Gastroesophageal sphincter (tissue), 3 donors: Measurements from ENCODE around the gene RSRC2.
"Not testable (repeated sequence)": the region's sequence is repeated elsewhere in the genome, so short reads cannot be mapped to it uniquely, and the experiment has no call there.

Source experiments
- EP300 ChIP-seq: sonication (generic); formaldehyde crosslinking; IDR thresholded peaks from one replicate; pipeline ENCODE4 v1.6.1; 2017; ENCODE audit warnings: antibody characterized with exemption, mild to moderate bottlenecking
- POLR2A ChIP-seq, 2 donors: fragments of 450-650 bp; IDR thresholded peaks; one replicate each; pipeline ENCODE4 v1.6.1; 2017; ENCODE audit warnings: antibody characterized with exemption in 2 of 2, mild to moderate bottlenecking in 2 of 2, moderate library complexity in 1 of 2
- POLR2AphosphoS5 ChIP-seq: sonication (generic); formaldehyde crosslinking; IDR thresholded peaks from one replicate; pipeline ENCODE4 v1.6.1; 2017; ENCODE audit warnings: antibody characterized with exemption
- TF ChIP-seq, protein P1 (sequence below), 4 experiments: fragments of 200-600 bp in 2 of 4; fragments of 450-650 bp in 2 of 4; sonication (generic) in 1 of 4; IDR thresholded peaks; one replicate each; pipeline ENCODE4 v1.5.1; 2017 to 2019; ENCODE audit warnings: antibody characterized with exemption in 4 of 4, mild to moderate bottlenecking in 2 of 4, moderate library complexity in 2 of 4

DNA sequence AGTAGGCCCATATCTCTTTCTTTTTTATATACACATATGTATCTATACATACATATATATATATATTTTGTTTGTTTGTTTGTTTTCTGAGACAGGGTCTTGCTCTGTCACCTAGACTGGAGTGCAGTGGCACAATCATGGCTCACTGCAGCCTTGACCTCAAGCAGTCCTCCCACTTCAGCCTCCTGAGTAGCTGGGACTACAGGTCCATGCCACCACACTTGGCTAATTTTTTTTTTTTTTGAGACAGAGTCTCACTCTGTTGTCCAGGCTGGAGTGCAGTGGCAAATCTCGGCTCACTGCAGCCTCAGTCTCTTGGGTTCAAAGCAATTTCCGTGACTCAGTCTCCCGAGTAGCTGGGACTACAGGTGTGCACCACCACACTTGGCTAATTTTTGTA, 38.9 kb downstream of the RSRC2 start:
- TF ChIP-seq, protein P1, sequence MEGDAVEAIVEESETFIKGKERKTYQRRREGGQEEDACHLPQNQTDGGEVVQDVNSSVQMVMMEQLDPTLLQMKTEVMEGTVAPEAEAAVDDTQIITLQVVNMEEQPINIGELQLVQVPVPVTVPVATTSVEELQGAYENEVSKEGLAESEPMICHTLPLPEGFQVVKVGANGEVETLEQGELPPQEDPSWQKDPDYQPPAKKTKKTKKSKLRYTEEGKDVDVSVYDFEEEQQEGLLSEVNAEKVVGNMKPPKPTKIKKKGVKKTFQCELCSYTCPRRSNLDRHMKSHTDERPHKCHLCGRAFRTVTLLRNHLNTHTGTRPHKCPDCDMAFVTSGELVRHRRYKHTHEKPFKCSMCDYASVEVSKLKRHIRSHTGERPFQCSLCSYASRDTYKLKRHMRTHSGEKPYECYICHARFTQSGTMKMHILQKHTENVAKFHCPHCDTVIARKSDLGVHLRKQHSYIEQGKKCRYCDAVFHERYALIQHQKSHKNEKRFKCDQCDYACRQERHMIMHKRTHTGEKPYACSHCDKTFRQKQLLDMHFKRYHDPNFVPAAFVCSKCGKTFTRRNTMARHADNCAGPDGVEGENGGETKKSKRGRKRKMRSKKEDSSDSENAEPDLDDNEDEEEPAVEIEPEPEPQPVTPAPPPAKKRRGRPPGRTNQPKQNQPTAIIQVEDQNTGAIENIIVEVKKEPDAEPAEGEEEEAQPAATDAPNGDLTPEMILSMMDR (IDR thresholded peaks at IDR 0.05), result not testable (repeated sequence)
- not testable (repeated sequence) for TF ChIP-seq POLR2A (IDR thresholded peaks at IDR 0.05); POLR2AphosphoS5; EP300
